ENCODE measurements around the gene CARMIL1.

Gene CARMIL1

DNA sequence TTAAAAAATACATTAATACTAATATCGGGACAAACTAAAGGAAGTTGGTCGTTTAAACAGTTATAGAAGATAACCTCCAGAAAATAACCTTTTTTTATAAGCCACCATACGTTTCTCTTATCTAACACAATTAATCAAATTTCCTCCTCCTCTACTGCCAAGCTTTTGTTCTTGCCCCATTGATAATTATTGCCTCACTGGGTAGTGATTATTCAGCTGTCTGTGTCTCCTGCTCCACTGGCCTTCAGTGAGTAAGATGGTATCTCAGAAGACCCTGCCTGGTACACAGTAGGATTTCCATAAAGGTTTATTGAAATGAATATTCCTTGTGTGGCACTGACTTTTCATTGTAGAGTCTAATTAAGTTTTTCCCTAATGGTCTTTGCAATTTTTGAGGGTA lies 207.4 kb downstream of the CARMIL1 start:
- no peak for ATAC-seq
- no peak for TF ChIP-seq CSDC2 (CRISPR knock-in tag; IDR thresholded peaks at IDR 0.05)
- no peak for TF ChIP-seq TCF4 (CRISPR knock-in tag; IDR thresholded peaks at IDR 0.05; ENCODE audit: borderline replicate concordance)
- TF ChIP-seq BACH2 (CRISPR knock-in tag; IDR thresholded peaks at IDR 0.05; ENCODE audit: borderline replicate concordance): no peak
- TF ChIP-seq ZNF70 (CRISPR knock-in tag; IDR thresholded peaks at IDR 0.05): no peak
- TF ChIP-seq ARNTL (CRISPR knock-in tag; IDR thresholded peaks at IDR 0.05; ENCODE audit: borderline replicate concordance, low read depth): no peak

DNA sequence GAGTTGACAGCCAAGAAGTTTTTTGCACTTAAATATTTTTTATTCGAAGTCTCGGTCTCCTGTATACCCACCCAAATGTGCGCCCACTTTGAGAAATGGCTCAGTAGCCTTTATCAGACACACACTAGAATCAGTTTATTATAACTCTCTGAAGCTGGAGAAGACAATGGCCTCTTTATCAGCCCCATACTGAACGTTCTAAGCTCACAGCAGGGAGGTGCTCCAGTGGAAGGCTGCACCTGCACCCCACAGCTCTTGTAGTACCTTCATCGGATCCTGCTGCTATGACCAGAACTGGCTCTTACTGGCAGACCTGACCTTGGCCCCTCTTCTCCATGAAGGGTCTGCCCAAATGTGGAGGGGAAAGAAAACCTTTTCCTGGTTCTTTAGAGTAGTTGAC lies 207.8 kb downstream of the CARMIL1 start:
- TF ChIP-seq OSR1 (CRISPR knock-in tag; IDR thresholded peaks at IDR 0.05) (no peak), ZNF565 (CRISPR knock-in tag; conservative IDR thresholded peaks at IDR 0.05; ENCODE audit: low read depth) (no peak), ESRRG (CRISPR knock-in tag; IDR thresholded peaks at IDR 0.05) (no peak), ZNF70 (CRISPR knock-in tag; IDR thresholded peaks at IDR 0.05) (no peak), SNAI2 (CRISPR knock-in tag; IDR thresholded peaks at IDR 0.05) (no peak)
- no peak for ATAC-seq

DNA sequence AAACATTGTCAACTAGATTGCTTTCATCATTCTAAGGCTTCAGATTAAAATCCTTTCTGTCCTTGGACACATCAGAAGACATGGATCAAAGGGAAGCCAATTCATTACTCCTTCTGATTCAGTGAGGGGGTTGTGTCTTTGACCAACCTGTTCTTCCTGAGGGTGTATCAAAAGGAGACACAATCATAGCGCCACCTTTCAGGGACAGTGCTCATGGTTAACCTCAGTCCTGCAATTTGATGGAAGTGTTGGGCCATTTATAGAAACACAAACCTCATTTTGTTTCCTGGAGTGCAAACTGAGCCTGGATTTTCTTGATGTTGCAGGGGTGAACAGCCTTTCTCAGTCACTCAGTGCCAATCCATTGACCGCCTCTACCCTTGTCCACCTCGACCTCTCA lies 209.0 kb downstream of the CARMIL1 start:
- TF ChIP-seq RARB (CRISPR knock-in tag; IDR thresholded peaks at IDR 0.05) (no peak), ZC3H10 (CRISPR knock-in tag; IDR thresholded peaks at IDR 0.05) (no peak), ESRRG (CRISPR knock-in tag; IDR thresholded peaks at IDR 0.05) (no peak), ZNF8 (CRISPR knock-in tag; IDR thresholded peaks at IDR 0.05) (no peak), PPARA (CRISPR knock-in tag; IDR thresholded peaks at IDR 0.05; ENCODE audit: borderline replicate concordance) (no peak), ISL1 (CRISPR knock-in tag; IDR thresholded peaks at IDR 0.05) (no peak), ZNF565 (CRISPR knock-in tag; conservative IDR thresholded peaks at IDR 0.05; ENCODE audit: low read depth) (no peak), BACH2 (CRISPR knock-in tag; IDR thresholded peaks at IDR 0.05; ENCODE audit: borderline replicate concordance) (no peak), SNAI2 (CRISPR knock-in tag; IDR thresholded peaks at IDR 0.05) (no peak), OSR1 (CRISPR knock-in tag; IDR thresholded peaks at IDR 0.05) (no peak), ZFP3 (CRISPR knock-in tag; IDR thresholded peaks at IDR 0.05) (no peak), TCF4 (CRISPR knock-in tag; IDR thresholded peaks at IDR 0.05; ENCODE audit: borderline replicate concordance) (no peak)
- TF ChIP-seq, protein P1, sequence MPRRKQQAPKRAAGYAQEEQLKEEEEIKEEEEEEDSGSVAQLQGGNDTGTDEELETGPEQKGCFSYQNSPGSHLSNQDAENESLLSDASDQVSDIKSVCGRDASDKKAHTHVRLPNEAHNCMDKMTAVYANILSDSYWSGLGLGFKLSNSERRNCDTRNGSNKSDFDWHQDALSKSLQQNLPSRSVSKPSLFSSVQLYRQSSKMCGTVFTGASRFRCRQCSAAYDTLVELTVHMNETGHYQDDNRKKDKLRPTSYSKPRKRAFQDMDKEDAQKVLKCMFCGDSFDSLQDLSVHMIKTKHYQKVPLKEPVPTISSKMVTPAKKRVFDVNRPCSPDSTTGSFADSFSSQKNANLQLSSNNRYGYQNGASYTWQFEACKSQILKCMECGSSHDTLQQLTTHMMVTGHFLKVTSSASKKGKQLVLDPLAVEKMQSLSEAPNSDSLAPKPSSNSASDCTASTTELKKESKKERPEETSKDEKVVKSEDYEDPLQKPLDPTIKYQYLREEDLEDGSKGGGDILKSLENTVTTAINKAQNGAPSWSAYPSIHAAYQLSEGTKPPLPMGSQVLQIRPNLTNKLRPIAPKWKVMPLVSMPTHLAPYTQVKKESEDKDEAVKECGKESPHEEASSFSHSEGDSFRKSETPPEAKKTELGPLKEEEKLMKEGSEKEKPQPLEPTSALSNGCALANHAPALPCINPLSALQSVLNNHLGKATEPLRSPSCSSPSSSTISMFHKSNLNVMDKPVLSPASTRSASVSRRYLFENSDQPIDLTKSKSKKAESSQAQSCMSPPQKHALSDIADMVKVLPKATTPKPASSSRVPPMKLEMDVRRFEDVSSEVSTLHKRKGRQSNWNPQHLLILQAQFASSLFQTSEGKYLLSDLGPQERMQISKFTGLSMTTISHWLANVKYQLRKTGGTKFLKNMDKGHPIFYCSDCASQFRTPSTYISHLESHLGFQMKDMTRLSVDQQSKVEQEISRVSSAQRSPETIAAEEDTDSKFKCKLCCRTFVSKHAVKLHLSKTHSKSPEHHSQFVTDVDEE (CRISPR knock-in tag; IDR thresholded peaks at IDR 0.05): no peak
- TF ChIP-seq, protein P2, sequence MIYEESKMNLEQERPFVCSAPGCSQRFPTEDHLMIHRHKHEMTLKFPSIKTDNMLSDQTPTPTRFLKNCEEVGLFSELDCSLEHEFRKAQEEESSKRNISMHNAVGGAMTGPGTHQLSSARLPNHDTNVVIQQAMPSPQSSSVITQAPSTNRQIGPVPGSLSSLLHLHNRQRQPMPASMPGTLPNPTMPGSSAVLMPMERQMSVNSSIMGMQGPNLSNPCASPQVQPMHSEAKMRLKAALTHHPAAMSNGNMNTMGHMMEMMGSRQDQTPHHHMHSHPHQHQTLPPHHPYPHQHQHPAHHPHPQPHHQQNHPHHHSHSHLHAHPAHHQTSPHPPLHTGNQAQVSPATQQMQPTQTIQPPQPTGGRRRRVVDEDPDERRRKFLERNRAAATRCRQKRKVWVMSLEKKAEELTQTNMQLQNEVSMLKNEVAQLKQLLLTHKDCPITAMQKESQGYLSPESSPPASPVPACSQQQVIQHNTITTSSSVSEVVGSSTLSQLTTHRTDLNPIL (CRISPR knock-in tag; IDR thresholded peaks at IDR 0.05; ENCODE audit: low read depth): no peak
- TF ChIP-seq, protein P3, sequence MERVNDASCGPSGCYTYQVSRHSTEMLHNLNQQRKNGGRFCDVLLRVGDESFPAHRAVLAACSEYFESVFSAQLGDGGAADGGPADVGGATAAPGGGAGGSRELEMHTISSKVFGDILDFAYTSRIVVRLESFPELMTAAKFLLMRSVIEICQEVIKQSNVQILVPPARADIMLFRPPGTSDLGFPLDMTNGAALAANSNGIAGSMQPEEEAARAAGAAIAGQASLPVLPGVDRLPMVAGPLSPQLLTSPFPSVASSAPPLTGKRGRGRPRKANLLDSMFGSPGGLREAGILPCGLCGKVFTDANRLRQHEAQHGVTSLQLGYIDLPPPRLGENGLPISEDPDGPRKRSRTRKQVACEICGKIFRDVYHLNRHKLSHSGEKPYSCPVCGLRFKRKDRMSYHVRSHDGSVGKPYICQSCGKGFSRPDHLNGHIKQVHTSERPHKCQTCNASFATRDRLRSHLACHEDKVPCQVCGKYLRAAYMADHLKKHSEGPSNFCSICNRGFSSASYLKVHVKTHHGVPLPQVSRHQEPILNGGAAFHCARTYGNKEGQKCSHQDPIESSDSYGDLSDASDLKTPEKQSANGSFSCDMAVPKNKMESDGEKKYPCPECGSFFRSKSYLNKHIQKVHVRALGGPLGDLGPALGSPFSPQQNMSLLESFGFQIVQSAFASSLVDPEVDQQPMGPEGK (CRISPR knock-in tag; IDR thresholded peaks at IDR 0.05; ENCODE audit: borderline replicate concordance): no peak
- no peak for ATAC-seq

DNA sequence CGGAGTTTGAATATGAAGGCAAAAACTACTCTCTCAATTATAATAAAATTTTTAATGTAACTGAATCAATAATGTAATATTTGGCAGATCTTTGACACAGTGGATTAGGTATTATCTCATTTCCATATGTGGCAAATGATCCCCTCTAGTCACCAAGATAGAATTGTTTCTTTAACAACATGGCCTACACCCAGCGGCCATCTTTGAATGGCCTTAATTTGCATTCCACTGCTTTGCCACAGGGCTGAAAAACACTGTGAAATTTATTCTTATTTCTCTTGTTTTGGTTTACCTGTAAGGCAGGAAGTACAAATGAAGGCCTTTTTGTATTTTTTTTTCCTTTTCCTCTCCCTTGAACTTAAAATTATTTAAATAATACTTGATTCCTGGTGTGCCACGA lies 210.2 kb downstream of the CARMIL1 start:
- ATAC-seq: no peak
- no peak for TF ChIP-seq ZNF70 (CRISPR knock-in tag; IDR thresholded peaks at IDR 0.05)
- no peak for TF ChIP-seq RARB (CRISPR knock-in tag; IDR thresholded peaks at IDR 0.05)

DNA sequence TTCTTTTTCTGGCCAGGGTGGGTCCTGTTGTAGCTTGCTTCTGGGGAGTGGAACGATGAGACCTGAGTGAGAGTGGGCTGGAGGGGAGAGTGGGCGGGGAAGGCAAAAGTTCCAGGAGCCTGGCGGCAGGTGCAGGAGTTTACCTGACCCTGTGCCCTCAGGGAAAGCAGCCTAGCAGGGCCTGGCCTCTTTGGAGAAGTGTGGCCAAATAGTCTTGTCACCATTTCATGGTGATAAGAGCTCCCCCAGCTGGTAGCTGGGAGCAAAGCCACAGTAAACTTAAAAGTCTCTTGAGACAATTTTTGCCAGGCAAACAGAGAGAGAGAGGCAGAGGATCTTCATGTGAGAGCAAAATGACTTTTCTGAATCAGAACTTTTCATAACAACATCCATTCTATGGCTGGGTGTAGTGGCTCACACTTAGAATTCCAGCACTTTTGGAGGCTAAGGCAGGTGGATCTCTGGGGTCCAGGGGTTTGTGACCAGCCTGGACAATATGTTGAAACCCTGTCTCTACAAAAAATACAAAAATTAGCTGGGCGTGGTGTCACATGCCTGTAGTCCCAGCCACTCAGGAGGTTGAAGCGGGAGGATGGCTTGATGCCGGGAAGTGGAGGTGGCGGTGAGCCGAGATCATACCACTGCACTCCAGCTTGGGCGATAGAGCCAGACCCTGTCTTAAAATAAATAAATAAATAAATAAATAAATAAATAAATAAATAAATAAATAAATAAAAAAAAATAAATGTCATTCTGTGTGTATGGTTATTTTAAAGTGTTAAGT lies 211.0 kb downstream of the CARMIL1 start:
- no peak for TF ChIP-seq ZFP30 (CRISPR knock-in tag; IDR thresholded peaks at IDR 0.05)
- no peak for TF ChIP-seq GLIS3 (CRISPR knock-in tag; IDR thresholded peaks at IDR 0.05)
- peak; percentile 97 for ATAC-seq
